HG02759 (cell line): ENCODE results near the gene TMEM260.

Source experiments
- ATAC-seq: cut with Tn5 transposase; IDR thresholded peaks from one replicate; pipeline ENCODE4 v1.9.1; 2021; ENCODE audit warnings: mild to moderate bottlenecking, moderate library complexity; ENCODE audit not compliant: unreplicated experiment

TMEM260 gene

GRCh38 chr14:56579345-56580220 lies at the start of gene TMEM260:
Gene TMEM260 (plus strand): TSS chr14:56579798. CDS start chr14:56579915, 117 bp downstream.
- ATAC-seq, result peak; percentile 92

- ATAC-seq, result no peak
Measured at GRCh38 chr14:56532546-56532945, 47.1 kb upstream of the TMEM260 start.

GRCh38 chr14:56534656-56535055 lies 44.9 kb upstream of the TMEM260 start:
- no peak for ATAC-seq

GRCh38 chr14:56539862-56540261 lies 39.7 kb upstream of the TMEM260 start:
- no peak for ATAC-seq

- ATAC-seq, result no peak
Measured at GRCh38 chr14:56543436-56543835, 36.2 kb upstream of the TMEM260 start.

GRCh38 chr14:56549721-56550120 lies 29.9 kb upstream of the TMEM260 start:
- no peak for ATAC-seq

GRCh38 chr14:56552615-56553014 lies 27.0 kb upstream of the TMEM260 start:
- ATAC-seq, result no peak

GRCh38 chr14:56554301-56554700 lies 25.3 kb upstream of the TMEM260 start:
- no peak for ATAC-seq

GRCh38 chr14:56555921-56556570 lies 23.6 kb upstream of the TMEM260 start:
- no peak for ATAC-seq

- ATAC-seq, result no peak
Measured at GRCh38 chr14:56559182-56559581, 20.4 kb upstream of the TMEM260 start.

GRCh38 chr14:56561606-56562005 lies 18.0 kb upstream of the TMEM260 start:
- ATAC-seq, result no peak

- no peak for ATAC-seq
Measured at GRCh38 chr14:56562883-56563282, 16.7 kb upstream of the TMEM260 start.

GRCh38 chr14:56569174-56569573 lies 10.4 kb upstream of the TMEM260 start:
- no peak for ATAC-seq

- ATAC-seq, result no peak
Measured at GRCh38 chr14:56570295-56570694, 9.3 kb upstream of the TMEM260 start.

- no peak for ATAC-seq
Measured at GRCh38 chr14:56580221-56580711, 668 bp downstream of the TMEM260 start.

GRCh38 chr14:56581041-56581727 lies 1.6 kb downstream of the TMEM260 start:
- no peak for ATAC-seq

- no peak for ATAC-seq
Measured at GRCh38 chr14:56585461-56586084, 6.0 kb downstream of the TMEM260 start.

- ATAC-seq, result no peak
Measured at GRCh38 chr14:56587701-56588100, 8.1 kb downstream of the TMEM260 start.

- no peak for ATAC-seq
Measured at GRCh38 chr14:56590535-56590960, 10.9 kb downstream of the TMEM260 start.

GRCh38 chr14:56592746-56593544 lies 13.3 kb downstream of the TMEM260 start:
- ATAC-seq, result no peak
